Colonic mucosa (tissue), 4 donors: ENCODE measurements around the gene F8. TPM values are rescaled to one million over a fixed set of nuclear protein-coding genes. Genes with fewer than 3 reads are reported as not detected.
A peak's percentile ranks its signal among the peaks of the same experiment; 100 is the strongest.

Experiments used
- DNase-seq: peaks from one replicate; pipeline ENCODE4 v3.0.0-alpha.2; 2020
- H3K27ac ChIP-seq: fragments of 200-600 bp; one replicate; pipeline ENCODE4 v1.8.0; 2021
- H3K27me3 ChIP-seq: fragments of 200-600 bp; one replicate; pipeline ENCODE4 v1.8.0; 2021
- H3K36me3 ChIP-seq: fragments of 200-600 bp; one replicate; pipeline ENCODE4 v1.8.0; 2021
- H3K4me1 ChIP-seq: fragments of 200-600 bp; one replicate; pipeline ENCODE4 v1.8.0; 2021; ENCODE audit warnings: mild to moderate bottlenecking
- H3K4me3 ChIP-seq: fragments of 200-600 bp; one replicate; pipeline ENCODE4 v1.8.0; 2021
- H3K9ac ChIP-seq, 2 donors: one replicate each; pipeline ENCODE4 v1.7.0; 2013; ENCODE audit warnings: control low read depth in 2 of 2, low read depth in 2 of 2, low read length in 2 of 2
- H3K9me3 ChIP-seq: fragments of 200-600 bp; one replicate; pipeline ENCODE4 v1.8.0; 2021
- intact Hi-C: fragments of 100-400 bp; cut with DNase I; formaldehyde crosslinking; loops from one replicate; pipeline ENCODE4 v1.14.1; 2022
- total RNA-seq, 2 donors: library from RNA; stranded (reverse); fragmentation: NEBNext Ultra II Directional in 1 of 2; extraction: Animal tissue kit (Norgen Biotek cat#: 25700) in 1 of 2; gene quantifications; one replicate each; pipeline ENCODE4 v1.2.1, GENCODE V29; 2021
- TF ChIP-seq, protein P1 (sequence below): fragments of 200-600 bp; IDR thresholded peaks from one replicate; pipeline ENCODE4 v1.8.0; 2022; ENCODE audit warnings: antibody characterized with exemption, mild to moderate bottlenecking
- donor health status: healthy.
- donor health status: DM: no; HTN: no; CAD: no.
- donor health status: DM: no; HTN: no; CAD: no.

The F8 gene
- total RNA-seq, 2 donors from 2014 or later: 2.3 to 3.5 TPM

DNA sequence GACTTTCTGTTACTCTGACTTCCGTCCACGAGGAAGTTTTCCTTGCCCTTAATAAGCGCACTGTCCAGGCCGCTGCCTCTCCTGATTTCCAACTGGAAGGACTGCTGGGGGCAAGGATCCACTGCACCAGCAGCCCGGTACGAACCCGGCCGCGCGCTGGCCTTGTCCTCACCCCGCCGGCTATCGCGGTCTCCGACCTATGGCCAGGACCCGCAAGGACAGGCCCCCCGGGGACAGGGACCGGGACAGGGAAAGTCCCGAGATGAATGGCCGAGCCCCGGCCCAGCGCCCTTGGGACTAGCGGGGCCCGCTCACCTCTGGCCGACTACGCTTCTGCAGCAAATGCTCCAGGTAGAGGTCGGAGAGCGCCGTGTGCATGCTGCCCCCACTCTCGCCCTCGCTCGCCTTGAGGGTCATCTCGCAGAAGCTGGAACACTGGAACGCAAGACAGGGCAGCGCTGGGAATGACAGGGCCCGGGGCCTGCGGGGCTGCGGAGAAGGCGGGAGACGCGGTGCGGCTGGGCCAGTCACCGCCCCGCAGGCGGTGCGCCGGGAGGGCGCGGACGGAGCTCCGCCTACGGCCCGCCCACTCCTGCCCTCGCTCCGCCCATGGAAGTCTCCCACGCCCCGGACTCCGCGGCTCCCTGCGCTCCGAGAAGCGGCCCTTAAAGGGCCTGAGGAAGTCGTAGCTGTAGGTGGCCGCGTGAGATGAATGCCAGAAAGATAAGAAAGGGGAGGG is 217.4 kb downstream of the F8 start, which contains the start of gene MPP1:
Gene MPP1, minus strand, starts transcription at position 529 of the 739 bp plus-strand sequence. Its CDS starts 112 bp downstream, at position 417.
- H3K27ac ChIP-seq: peak within 1 kb of the TSS; percentile 65
- peak; percentile 76 for DNase-seq
- peak within 1 kb of the TSS; percentile 73 to 79 for H3K9ac ChIP-seq
- TF ChIP-seq, protein P1, sequence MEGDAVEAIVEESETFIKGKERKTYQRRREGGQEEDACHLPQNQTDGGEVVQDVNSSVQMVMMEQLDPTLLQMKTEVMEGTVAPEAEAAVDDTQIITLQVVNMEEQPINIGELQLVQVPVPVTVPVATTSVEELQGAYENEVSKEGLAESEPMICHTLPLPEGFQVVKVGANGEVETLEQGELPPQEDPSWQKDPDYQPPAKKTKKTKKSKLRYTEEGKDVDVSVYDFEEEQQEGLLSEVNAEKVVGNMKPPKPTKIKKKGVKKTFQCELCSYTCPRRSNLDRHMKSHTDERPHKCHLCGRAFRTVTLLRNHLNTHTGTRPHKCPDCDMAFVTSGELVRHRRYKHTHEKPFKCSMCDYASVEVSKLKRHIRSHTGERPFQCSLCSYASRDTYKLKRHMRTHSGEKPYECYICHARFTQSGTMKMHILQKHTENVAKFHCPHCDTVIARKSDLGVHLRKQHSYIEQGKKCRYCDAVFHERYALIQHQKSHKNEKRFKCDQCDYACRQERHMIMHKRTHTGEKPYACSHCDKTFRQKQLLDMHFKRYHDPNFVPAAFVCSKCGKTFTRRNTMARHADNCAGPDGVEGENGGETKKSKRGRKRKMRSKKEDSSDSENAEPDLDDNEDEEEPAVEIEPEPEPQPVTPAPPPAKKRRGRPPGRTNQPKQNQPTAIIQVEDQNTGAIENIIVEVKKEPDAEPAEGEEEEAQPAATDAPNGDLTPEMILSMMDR: no peak
- H3K9me3 ChIP-seq: no peaks in the 10 kb centered on the region
- peaks cover 3% of the 10 kb centered on the region for H3K4me1 ChIP-seq
- H3K4me3 ChIP-seq: peak within 1 kb of the TSS; percentile 61
- H3K27me3 ChIP-seq: no peaks in the 10 kb centered on the region
- no peaks in the 10 kb centered on the region for H3K36me3 ChIP-seq
- intact Hi-C loops: no loop called here

DNA sequence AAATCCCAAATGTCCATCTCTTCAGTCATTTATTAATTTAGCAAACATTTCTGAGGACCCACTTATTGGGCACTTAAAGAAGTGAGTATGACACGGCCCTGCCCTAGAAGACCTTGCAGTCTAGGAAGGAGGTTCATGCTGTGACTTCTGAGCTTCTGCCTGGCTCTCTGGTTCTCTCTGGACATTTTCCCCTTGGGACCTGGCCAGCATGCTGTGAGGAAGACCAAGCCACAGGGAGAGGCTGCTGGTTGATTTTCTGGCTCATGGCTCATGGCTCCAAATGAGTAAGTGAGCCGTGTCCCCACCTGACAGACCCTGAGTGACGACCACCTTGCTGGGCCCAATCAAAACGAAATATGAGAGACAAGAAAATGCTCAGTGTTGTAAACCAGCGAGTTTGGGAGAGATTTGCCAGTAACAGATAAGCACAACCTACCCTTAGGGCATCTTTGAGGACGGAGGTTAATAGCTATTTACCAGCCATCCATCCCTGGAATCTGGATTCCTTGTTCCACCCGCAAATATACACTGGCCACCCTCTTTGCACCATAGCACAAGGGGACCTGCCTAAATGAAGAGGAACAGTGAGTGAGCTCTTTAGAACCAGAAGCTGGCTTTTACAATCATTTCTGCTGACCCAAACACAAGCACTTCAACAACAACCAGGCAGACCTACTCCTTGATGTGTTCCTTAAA is 218.1 kb downstream of the F8 start:
- peak overlapping the region in 1 of 2 donors; percentile 73 for H3K9ac ChIP-seq
- intact Hi-C loops: no loop called here
- TF ChIP-seq, protein P1: no peak
- no peaks in the 10 kb centered on the region for H3K36me3 ChIP-seq
- peak overlapping the region; percentile 61 for H3K4me3 ChIP-seq
- H3K9me3 ChIP-seq: no peaks in the 10 kb centered on the region
- no peak for DNase-seq
- no peaks in the 10 kb centered on the region for H3K27me3 ChIP-seq
- peak overlapping the region; percentile 65 for H3K27ac ChIP-seq
- H3K4me1 ChIP-seq: peaks cover 4% of the 10 kb centered on the region

DNA sequence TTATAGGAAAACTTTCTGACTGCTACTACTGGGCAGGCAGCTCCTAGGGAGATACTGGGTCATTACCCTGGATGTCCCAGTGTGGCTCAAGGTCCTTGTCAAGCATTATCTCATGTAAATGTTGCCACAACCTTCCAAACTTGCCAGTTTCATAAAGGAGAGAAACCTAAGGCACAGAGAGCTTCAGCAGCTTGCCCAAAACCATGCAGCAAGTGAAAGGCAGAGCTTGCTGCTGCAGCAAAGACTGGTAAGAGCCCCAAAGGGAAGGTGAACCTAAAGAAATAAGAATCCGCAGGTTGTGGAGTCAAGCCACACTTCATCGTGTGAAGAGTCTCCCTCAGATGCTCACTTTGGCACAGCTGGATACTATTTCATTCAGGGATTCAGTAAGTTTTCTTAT is 219.6 kb downstream of the F8 start:
- H3K9ac ChIP-seq: no peak overlapping the region
- no peak overlapping the region for H3K27ac ChIP-seq
- H3K4me1 ChIP-seq: peaks cover 4% of the 10 kb centered on the region
- no peak overlapping the region for H3K4me3 ChIP-seq
- no peak for DNase-seq
- intact Hi-C loops: no loop called here
- TF ChIP-seq, protein P1: no peak
- H3K27me3 ChIP-seq: no peaks in the 10 kb centered on the region
- no peaks in the 10 kb centered on the region for H3K36me3 ChIP-seq
- no peaks in the 10 kb centered on the region for H3K9me3 ChIP-seq

DNA sequence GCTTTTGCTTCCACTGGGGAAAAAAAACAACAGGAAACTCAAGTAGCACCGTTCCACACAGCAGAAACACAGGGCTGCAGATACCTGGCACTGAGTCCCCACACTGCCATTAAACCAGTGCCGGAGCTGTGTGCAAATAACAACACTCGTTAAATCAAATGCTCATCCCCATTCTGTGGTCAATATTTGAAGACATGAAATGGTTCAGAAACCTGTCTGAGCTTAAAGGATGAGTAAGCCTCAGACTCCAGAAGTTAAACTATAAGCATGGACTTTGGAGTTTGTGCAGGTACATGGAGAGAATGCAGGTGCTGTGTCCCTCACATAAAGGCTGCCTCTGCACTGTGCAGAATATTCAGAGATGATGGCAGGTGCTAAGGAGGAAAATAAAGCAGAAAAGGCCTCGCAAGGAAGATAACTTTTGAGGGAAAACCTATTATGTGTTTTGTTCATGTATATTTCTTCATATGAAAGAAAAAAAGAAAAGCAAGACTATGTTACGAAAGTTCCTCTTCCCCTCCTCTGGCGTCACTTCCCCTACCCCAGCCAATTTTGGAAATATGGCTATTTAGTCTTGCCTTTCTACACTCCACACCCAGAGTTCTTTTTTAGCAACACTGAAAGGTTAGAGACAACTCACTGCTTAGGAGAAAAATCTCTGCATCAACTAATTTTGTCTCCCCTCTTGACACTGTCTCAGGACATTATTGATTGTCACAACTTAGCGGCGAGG is 221.9 kb downstream of the F8 start:
- no peak overlapping the region for H3K9ac ChIP-seq
- H3K9me3 ChIP-seq: no peaks in the 10 kb centered on the region
- H3K4me1 ChIP-seq: peaks cover 4% of the 10 kb centered on the region
- TF ChIP-seq, protein P1: no peak
- no peaks in the 10 kb centered on the region for H3K27me3 ChIP-seq
- H3K4me3 ChIP-seq: no peak overlapping the region
- intact Hi-C loops: no loop called here
- no peak for DNase-seq
- no peaks in the 10 kb centered on the region for H3K36me3 ChIP-seq
- peak overlapping the region; percentile 57 for H3K27ac ChIP-seq

DNA sequence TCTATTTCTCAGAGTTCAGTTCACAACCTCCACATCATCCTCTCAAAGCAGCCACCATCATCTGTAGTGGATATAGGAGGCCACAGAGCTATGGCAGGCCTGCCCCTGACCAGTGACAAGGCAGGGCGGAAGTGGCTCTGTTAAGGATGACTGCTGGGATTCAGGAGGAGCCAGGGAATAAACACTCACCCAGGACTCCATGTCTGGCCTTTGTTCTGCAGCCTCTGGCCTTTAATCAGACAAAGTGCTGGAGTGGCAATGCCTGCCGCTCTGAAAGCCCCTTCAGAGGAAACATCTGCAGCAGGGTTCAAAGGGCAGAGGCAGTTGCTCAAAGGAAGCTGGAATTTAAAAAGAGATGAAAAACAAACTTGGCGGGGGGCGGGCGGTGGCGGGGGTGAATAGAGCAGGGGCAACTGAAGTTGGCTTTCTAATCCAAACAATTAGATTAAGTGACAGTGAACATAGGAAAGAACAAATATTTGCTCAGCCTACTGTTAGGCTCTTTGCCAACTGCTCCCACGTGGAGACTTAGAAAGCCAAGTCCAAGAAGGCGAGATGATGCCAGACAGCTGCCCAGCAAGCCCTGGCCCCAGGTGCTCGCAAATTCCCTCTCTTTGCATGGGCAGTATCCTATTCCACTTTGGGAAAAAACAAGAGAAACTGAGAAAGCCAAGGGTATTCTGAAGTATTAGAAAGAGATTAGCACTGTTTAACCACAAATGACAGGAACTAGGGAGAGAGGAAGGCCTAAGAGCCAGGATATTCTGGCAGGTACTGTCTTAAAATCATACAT is 222.8 kb downstream of the F8 start:
- H3K36me3 ChIP-seq: no peaks in the 10 kb centered on the region
- H3K9me3 ChIP-seq: no peaks in the 10 kb centered on the region
- intact Hi-C loops: no loop called here
- peaks cover 4% of the 10 kb centered on the region for H3K4me1 ChIP-seq
- H3K9ac ChIP-seq: no peak overlapping the region
- no peaks in the 10 kb centered on the region for H3K27me3 ChIP-seq
- H3K4me3 ChIP-seq: no peak overlapping the region
- peak; percentile 71 for DNase-seq
- peak overlapping the region; percentile 57 for H3K27ac ChIP-seq
- TF ChIP-seq, protein P1: no peak
